Stimulated activated CD8-positive, alpha-beta memory T cell treated with anti-CD3 and anti-CD28 coated beads, Interleukin-12 subunit alpha, Interleukin-12 subunit beta, amount 100 ng/mL, for 1 hour (primary cell): ENCODE data around the gene LINC00237.

Source experiments
- DNase-seq: peaks from one replicate; pipeline ENCODE4 v3.0.0-alpha.2; 2020; ENCODE audit warnings: low read depth

Gene LINC00237

DNA sequence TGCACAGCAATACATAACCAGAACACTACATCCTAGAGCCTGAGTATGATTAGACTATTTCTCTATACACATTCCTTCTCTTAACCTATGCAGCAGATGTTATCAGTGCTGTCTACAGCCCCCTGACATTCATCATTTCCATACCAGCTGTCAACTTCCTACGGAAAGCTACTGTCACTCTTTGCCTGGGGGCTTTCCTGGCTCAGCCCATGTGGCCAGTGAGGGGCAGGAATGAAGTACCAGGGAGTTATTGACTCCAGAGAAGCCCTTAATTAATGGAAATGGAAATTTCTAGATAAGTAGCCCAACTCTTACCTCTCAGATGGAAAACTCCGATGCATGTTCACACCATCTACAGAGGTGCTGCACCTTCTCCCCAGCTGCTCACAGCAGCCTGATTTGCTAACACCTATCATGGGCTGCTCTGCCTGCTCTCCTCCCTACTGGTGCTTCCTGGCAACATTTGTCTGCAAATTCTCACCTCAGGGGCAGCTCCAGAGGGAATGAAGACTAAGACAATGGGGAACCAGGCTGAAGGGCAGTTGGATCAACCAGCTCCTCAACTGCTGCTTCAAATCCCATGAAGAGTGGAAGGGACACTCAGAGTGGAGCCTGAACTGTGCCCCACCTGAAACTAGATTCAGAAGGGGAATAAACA is 59.6 kb downstream of the LINC00237 start:
- DNase-seq = no peak
